ENCODE data around the gene KHDRBS2.

DNA sequence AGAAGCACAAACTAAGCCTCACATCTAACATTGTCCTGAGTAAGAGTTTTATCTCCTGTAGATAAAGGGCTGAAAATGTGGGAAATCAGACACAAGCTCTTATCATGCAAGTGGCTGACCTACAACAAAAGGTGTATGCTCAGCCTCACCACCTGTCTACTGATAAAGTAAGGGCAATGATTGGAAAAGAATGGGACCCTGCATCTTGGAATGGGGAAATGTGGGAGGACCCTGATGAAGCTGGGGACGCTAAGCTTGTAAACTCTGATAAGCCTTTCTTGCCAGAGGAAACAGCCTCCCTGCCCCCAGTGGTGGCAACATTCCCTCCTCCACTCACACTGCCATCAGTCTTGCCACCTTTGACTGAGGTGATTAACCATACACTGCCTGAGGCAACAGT lies 166.6 kb downstream of the KHDRBS2 start:
- TF ChIP-seq TCF12 (IDR thresholded peaks at IDR 0.05) (no peak), TCF12 (CRISPR knock-in tag; IDR thresholded peaks at IDR 0.05) (no peak), KDM1A (CRISPR knock-in tag; IDR thresholded peaks at IDR 0.05) (no peak), FOXJ3 (CRISPR knock-in tag; IDR thresholded peaks at IDR 0.05; ENCODE audit: borderline replicate concordance) (no peak), NFE2L1 (CRISPR knock-in tag; IDR thresholded peaks at IDR 0.05; ENCODE audit: borderline replicate concordance) (no peak), SRF (IDR thresholded peaks at IDR 0.05; ENCODE audit: low read depth, low read length) (no peak), SUZ12 (IDR thresholded peaks at IDR 0.05; ENCODE audit: low read depth, low read length) (no peak), NFIC (IDR thresholded peaks at IDR 0.05; ENCODE audit: low read length) (no peak), ZNF775 (CRISPR knock-in tag; IDR thresholded peaks at IDR 0.05; ENCODE audit: borderline replicate concordance) (no peak), FOXK1 (CRISPR knock-in tag; IDR thresholded peaks at IDR 0.05; ENCODE audit: borderline replicate concordance, low read depth) (no peak), ZEB1 (IDR thresholded peaks at IDR 0.05; ENCODE audit: insufficient replicate concordance, low read depth) (no peak), SMC3 (IDR thresholded peaks at IDR 0.05; ENCODE audit: low read length) (no peak), YY1 (IDR thresholded peaks at IDR 0.05; ENCODE audit: insufficient read depth, insufficient replicate concordance, low read depth, low read length) (no peak)

All from HepG2 (cell line).